Central memory CD8-positive, alpha-beta T cell (primary cell): Measurements from ENCODE around the gene ADCY5.
A peak's percentile ranks its signal among the peaks of the same experiment; 100 is the strongest.

Experiments
- ATAC-seq: fragments of 150-1000 bp; cut with Tn5 transposase; replicated peaks from 2 replicates; pipeline ENCODE4 v1.10.0; 2022; ENCODE audit warnings: mild to moderate bottlenecking, moderate FRiP score, moderate number of reproducible peaks; ENCODE audit not compliant: poor library complexity, severe bottlenecking; ENCODE audit errors: extremely low read depth
- DNase-seq, 2 donors: peaks; one replicate each; pipeline ENCODE4 v3.0.0; 2021; ENCODE audit warnings: low spot score in 2 of 2
- H3K27ac Mint-ChIP-seq: one replicate; pipeline ENCODE4 v1.8.0; 2022; ENCODE audit warnings: low read depth, mild to moderate bottlenecking, moderate library complexity, mixed read lengths
- H3K27me3 Mint-ChIP-seq: one replicate; pipeline ENCODE4 v1.8.0; 2022; ENCODE audit warnings: mixed read lengths
- H3K36me3 Mint-ChIP-seq: one replicate; pipeline ENCODE4 v1.8.0; 2022; ENCODE audit warnings: mild to moderate bottlenecking, moderate library complexity, mixed read lengths; ENCODE audit not compliant: insufficient read depth
- H3K4me1 Mint-ChIP-seq: one replicate; pipeline ENCODE4 v1.8.0; 2022; ENCODE audit warnings: mixed read lengths
- H3K4me3 Mint-ChIP-seq: one replicate; pipeline ENCODE4 v1.8.0; 2022; ENCODE audit warnings: mild to moderate bottlenecking, moderate library complexity, mixed read lengths
- H3K9me3 Mint-ChIP-seq: one replicate; pipeline ENCODE4 v1.8.0; 2022; ENCODE audit warnings: mixed read lengths

Gene ADCY5

GRCh38 chr3:123420416-123420968 is 28.4 kb downstream of the ADCY5 start:
- no peak overlapping the region for H3K4me3 Mint-ChIP-seq
- peaks cover 12% of the 10 kb centered on the region for H3K4me1 Mint-ChIP-seq
- no peak for ATAC-seq
- DNase-seq: no peak
- H3K27ac Mint-ChIP-seq: no peak overlapping the region
- H3K36me3 Mint-ChIP-seq: no peaks in the 10 kb centered on the region
- H3K27me3 Mint-ChIP-seq: no peaks in the 10 kb centered on the region
- no peaks in the 10 kb centered on the region for H3K9me3 Mint-ChIP-seq

- no peaks in the 10 kb centered on the region for H3K36me3 Mint-ChIP-seq
- no peak overlapping the region for H3K27ac Mint-ChIP-seq
- H3K4me1 Mint-ChIP-seq: peaks cover 12% of the 10 kb centered on the region
- ATAC-seq (no peak), DNase-seq (no peak)
- no peaks in the 10 kb centered on the region for H3K27me3 Mint-ChIP-seq
- no peaks in the 10 kb centered on the region for H3K9me3 Mint-ChIP-seq
- no peak overlapping the region for H3K4me3 Mint-ChIP-seq
Measured at GRCh38 chr3:123419850-123420297, 29.0 kb downstream of the ADCY5 start.

GRCh38 chr3:123419181-123419849 is 29.6 kb downstream of the ADCY5 start:
- Mint-ChIP-seq H3K27me3 (no peaks in the 10 kb centered on the region), H3K36me3 (no peaks in the 10 kb centered on the region), H3K27ac (peak overlapping the region; percentile 8), H3K9me3 (no peaks in the 10 kb centered on the region), H3K4me1 (peaks cover 12% of the 10 kb centered on the region), H3K4me3 (no peak overlapping the region)
- DNase-seq (no peak), ATAC-seq (no peak)

GRCh38 chr3:123416647-123417046 is 32.2 kb downstream of the ADCY5 start:
- ATAC-seq: no peak
- Mint-ChIP-seq H3K27me3 (peaks cover 14% of the 10 kb centered on the region), H3K36me3 (no peaks in the 10 kb centered on the region), H3K4me3 (no peak overlapping the region), H3K27ac (no peak overlapping the region), H3K9me3 (no peaks in the 10 kb centered on the region), H3K4me1 (peaks cover 5% of the 10 kb centered on the region)
- no peak for DNase-seq

GRCh38 chr3:123416173-123416572 is 32.7 kb downstream of the ADCY5 start:
- Mint-ChIP-seq H3K9me3 (no peaks in the 10 kb centered on the region), H3K36me3 (no peaks in the 10 kb centered on the region), H3K27ac (no peak overlapping the region), H3K4me3 (no peak overlapping the region), H3K27me3 (peaks cover 17% of the 10 kb centered on the region), H3K4me1 (peaks cover under 1% of the 10 kb centered on the region)
- no peak for DNase-seq
- no peak for ATAC-seq

- Mint-ChIP-seq H3K4me1 (no peaks in the 10 kb centered on the region), H3K4me3 (no peak overlapping the region), H3K9me3 (no peaks in the 10 kb centered on the region), H3K36me3 (no peaks in the 10 kb centered on the region), H3K27me3 (peaks cover 27% of the 10 kb centered on the region), H3K27ac (no peak overlapping the region)
- DNase-seq (no peak), ATAC-seq (no peak)
Measured at GRCh38 chr3:123414973-123415775, 33.7 kb downstream of the ADCY5 start.

GRCh38 chr3:123412811-123413604 is 35.9 kb downstream of the ADCY5 start:
- Mint-ChIP-seq H3K27ac (no peak overlapping the region), H3K27me3 (peaks cover 27% of the 10 kb centered on the region), H3K4me1 (no peaks in the 10 kb centered on the region), H3K4me3 (no peak overlapping the region), H3K9me3 (no peaks in the 10 kb centered on the region), H3K36me3 (no peaks in the 10 kb centered on the region)
- ATAC-seq (no peak), DNase-seq (no peak)

- no peak overlapping the region for H3K27ac Mint-ChIP-seq
- H3K36me3 Mint-ChIP-seq: no peaks in the 10 kb centered on the region
- DNase-seq (no peak), ATAC-seq (no peak)
- H3K4me3 Mint-ChIP-seq: no peak overlapping the region
- H3K4me1 Mint-ChIP-seq: no peaks in the 10 kb centered on the region
- H3K27me3 Mint-ChIP-seq: peaks cover 27% of the 10 kb centered on the region
- H3K9me3 Mint-ChIP-seq: no peaks in the 10 kb centered on the region
Measured at GRCh38 chr3:123412076-123412475, 36.8 kb downstream of the ADCY5 start.

GRCh38 chr3:123411340-123412040 is 37.4 kb downstream of the ADCY5 start:
- no peak for DNase-seq
- ATAC-seq: no peak
- no peaks in the 10 kb centered on the region for H3K4me1 Mint-ChIP-seq
- H3K4me3 Mint-ChIP-seq: no peak overlapping the region
- H3K9me3 Mint-ChIP-seq: no peaks in the 10 kb centered on the region
- no peaks in the 10 kb centered on the region for H3K36me3 Mint-ChIP-seq
- peaks cover 27% of the 10 kb centered on the region for H3K27me3 Mint-ChIP-seq
- H3K27ac Mint-ChIP-seq: no peak overlapping the region

- no peak for DNase-seq
- no peaks in the 10 kb centered on the region for H3K9me3 Mint-ChIP-seq
- H3K36me3 Mint-ChIP-seq: no peaks in the 10 kb centered on the region
- ATAC-seq: no peak
- H3K27me3 Mint-ChIP-seq: peaks cover 27% of the 10 kb centered on the region
- no peak overlapping the region for H3K27ac Mint-ChIP-seq
- no peaks in the 10 kb centered on the region for H3K4me1 Mint-ChIP-seq
- H3K4me3 Mint-ChIP-seq: no peak overlapping the region
Measured at GRCh38 chr3:123410149-123410515, 38.8 kb downstream of the ADCY5 start.

GRCh38 chr3:123409443-123410148 is 39.3 kb downstream of the ADCY5 start:
- Mint-ChIP-seq H3K27me3 (peaks cover 27% of the 10 kb centered on the region), H3K4me1 (no peaks in the 10 kb centered on the region), H3K36me3 (no peaks in the 10 kb centered on the region), H3K27ac (no peak overlapping the region), H3K9me3 (no peaks in the 10 kb centered on the region), H3K4me3 (no peak overlapping the region)
- no peak for DNase-seq
- no peak for ATAC-seq
